Activated T-cell treated with anti-CD3 and anti-CD28 coated beads, Interleukin-2, amount 50 U/mL, for 4 hours (primary cell): ENCODE measurements around the gene SEMA4A. TPM values are rescaled to one million over a fixed set of nuclear protein-coding genes. Genes with fewer than 3 reads are reported as not detected.

Experiments
- ATAC-seq, 2 donors: fragments of 200-7000 bp; cut with Tn5 transposase; one replicate each; pipeline ENCODE4 v1.10.0; 2021
- DNase-seq: peaks from one replicate; pipeline ENCODE4 v3.0.0-alpha.2; 2020
- H3K27me3 Mint-ChIP-seq: one replicate; pipeline ENCODE4 v1.8.0; 2021; ENCODE audit warnings: low read depth, mixed read lengths
- H3K36me3 Mint-ChIP-seq: one replicate; pipeline ENCODE4 v1.8.0; 2022; ENCODE audit warnings: mixed read lengths; ENCODE audit not compliant: insufficient read depth
- H3K4me1 Mint-ChIP-seq: one replicate; pipeline ENCODE4 v1.8.0; 2021; ENCODE audit warnings: low read depth, mixed read lengths
- H3K4me3 Mint-ChIP-seq: one replicate; pipeline ENCODE4 v1.8.0; 2021; ENCODE audit warnings: mild to moderate bottlenecking, moderate library complexity, mixed read lengths
- H3K9me3 Mint-ChIP-seq: one replicate; pipeline ENCODE4 v1.8.0; 2021; ENCODE audit warnings: mixed read lengths
- total RNA-seq, 3 donors: library from RNA; stranded (reverse); gene quantifications; one replicate each; pipeline ENCODE4 v1.2.1, GENCODE V29; 2021

SEMA4A gene
- total RNA-seq, 3 donors from 2014 or later, result 31.7 to 51.5 (median 37.1) TPM

- ATAC-seq, result no peak
- DNase-seq, result no peak
- no peaks in the 10 kb centered on the region for H3K9me3 Mint-ChIP-seq
- H3K4me3 Mint-ChIP-seq, result no peak overlapping the region
- peaks cover 42% of the 10 kb centered on the region for H3K36me3 Mint-ChIP-seq
- no peaks in the 10 kb centered on the region for H3K27me3 Mint-ChIP-seq
- H3K4me1 Mint-ChIP-seq, result peaks cover 36% of the 10 kb centered on the region
These were observed 73.4 kb downstream of the SEMA4A start for GRCh38 chr1:156226782-156227181.

Other genes with a start within 250 kb of the SEMA4A start
- gene RIT1, start 242.2 kb upstream of the SEMA4A start, total RNA-seq, result 10 to 100 TPM; 15.6 to 25.0 (median 17.9) TPM
- 10 to 100 TPM; 32.2 to 38.3 (median 37.9) TPM for gene KHDC4, start 219.2 kb upstream of the SEMA4A start, total RNA-seq
- gene RXFP4, start 211.9 kb upstream of the SEMA4A start, total RNA-seq, result not detected
- gene ARHGEF2, start 175.0 kb upstream of the SEMA4A start, total RNA-seq, result 100 to 1,000 TPM; 144 to 174 (median 149) TPM
- 100 to 1,000 TPM; 167 to 183 (median 173) TPM for gene SSR2, start 132.6 kb upstream of the SEMA4A start, total RNA-seq
- gene UBQLN4, start 99.8 kb upstream of the SEMA4A start, total RNA-seq, result 10 to 100 TPM; 52.9 to 57.3 (median 53.7) TPM
- gene LAMTOR2, start 98.8 kb upstream of the SEMA4A start, total RNA-seq, result 10 to 100 TPM; 56.6 to 62.3 (median 59.2) TPM
- under 1 TPM; 0.61 to 0.79 (median 0.63) TPM for gene RAB25, start 92.4 kb upstream of the SEMA4A start, total RNA-seq
- under 1 TPM; 0.50 to 0.66 (median 0.57) TPM for gene MEX3A, start 71.1 kb upstream of the SEMA4A start, total RNA-seq
- 100 to 1,000 TPM; 113 to 162 (median 124) TPM for gene LMNA, start 38.9 kb upstream of the SEMA4A start, total RNA-seq
- 10 to 100 TPM; 61.3 to 79.7 (median 73.0) TPM for gene SLC25A44, start 40.5 kb downstream of the SEMA4A start, total RNA-seq
- 100 to 1,000 TPM; 184 to 201 (median 192) TPM for gene PMF1, start 59.4 kb downstream of the SEMA4A start, total RNA-seq
- gene BGLAP, start 88.6 kb downstream of the SEMA4A start, total RNA-seq, result 1 to 10 TPM; 2.0 to 2.5 (median 2.4) TPM
- gene PAQR6, start 94.5 kb downstream of the SEMA4A start, total RNA-seq, result 1 to 10 TPM; 2.0 to 3.6 (median 3.4) TPM
- gene SMG5, start 129.2 kb downstream of the SEMA4A start, total RNA-seq, result 100 to 1,000 TPM; 118 to 125 (median 123) TPM
- 1 to 10 TPM; 6.3 to 6.9 (median 6.4) TPM for gene TMEM79, start 130.7 kb downstream of the SEMA4A start, total RNA-seq
- gene GLMP, start 142.1 kb downstream of the SEMA4A start, total RNA-seq, result 10 to 100 TPM; 12.6 to 15.8 (median 13.2) TPM
- gene VHLL, start 145.7 kb downstream of the SEMA4A start, total RNA-seq, result under 1 TPM in 1 of 3 donors, not detected in 2; 0.42 TPM
- gene CCT3, start 184.7 kb downstream of the SEMA4A start, total RNA-seq, result 100 to 1,000 TPM; 694 to 815 (median 725) TPM
- gene TSACC, start 184.9 kb downstream of the SEMA4A start, total RNA-seq, result under 1 TPM in 2 of 3 donors, not detected in 1; 0.37 to 0.43 TPM
- not detected for gene RHBG, start 215.6 kb downstream of the SEMA4A start, total RNA-seq